SKM-1 (cell line): Measurements from ENCODE around the gene COL20A1.

Source experiments
- DNase-seq: peaks from one replicate; lab custom pipeline; 2025; ENCODE audit not compliant: unreplicated experiment; lab: John Stamatoyannopoulos, UW

Gene COL20A1

DNA sequence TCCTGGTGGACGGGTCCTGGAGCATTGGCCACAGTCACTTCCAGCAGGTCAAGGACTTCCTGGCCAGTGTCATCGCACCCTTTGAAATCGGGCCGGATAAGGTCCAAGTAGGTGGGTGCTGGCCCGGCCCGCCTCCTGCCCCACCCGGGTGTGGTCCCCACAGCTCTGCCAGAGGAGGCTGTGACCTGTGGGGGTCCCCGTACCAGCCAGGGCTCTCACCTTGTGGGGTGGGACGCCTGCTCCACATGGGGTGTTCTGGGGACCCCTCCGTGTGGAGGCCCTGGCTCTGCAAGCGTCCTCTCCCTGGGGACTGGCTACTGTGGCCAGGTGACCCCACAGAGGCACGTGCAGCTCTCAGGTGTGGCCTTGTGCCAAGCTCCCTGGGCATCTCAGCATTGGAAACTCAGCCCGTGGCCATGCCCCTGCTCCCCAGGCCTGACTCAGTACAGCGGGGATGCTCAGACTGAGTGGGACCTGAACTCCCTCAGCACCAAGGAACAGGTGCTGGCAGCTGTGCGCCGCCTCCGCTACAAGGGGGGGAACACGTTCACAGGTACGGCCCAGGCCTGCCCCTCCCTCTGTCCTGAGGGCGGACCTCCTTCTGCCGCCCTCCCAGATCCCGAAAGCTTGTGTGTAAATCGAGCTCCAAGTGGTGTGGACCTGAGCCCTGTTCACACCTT, 14.7 kb downstream of the COL20A1 start:
- no peak for DNase-seq

DNA sequence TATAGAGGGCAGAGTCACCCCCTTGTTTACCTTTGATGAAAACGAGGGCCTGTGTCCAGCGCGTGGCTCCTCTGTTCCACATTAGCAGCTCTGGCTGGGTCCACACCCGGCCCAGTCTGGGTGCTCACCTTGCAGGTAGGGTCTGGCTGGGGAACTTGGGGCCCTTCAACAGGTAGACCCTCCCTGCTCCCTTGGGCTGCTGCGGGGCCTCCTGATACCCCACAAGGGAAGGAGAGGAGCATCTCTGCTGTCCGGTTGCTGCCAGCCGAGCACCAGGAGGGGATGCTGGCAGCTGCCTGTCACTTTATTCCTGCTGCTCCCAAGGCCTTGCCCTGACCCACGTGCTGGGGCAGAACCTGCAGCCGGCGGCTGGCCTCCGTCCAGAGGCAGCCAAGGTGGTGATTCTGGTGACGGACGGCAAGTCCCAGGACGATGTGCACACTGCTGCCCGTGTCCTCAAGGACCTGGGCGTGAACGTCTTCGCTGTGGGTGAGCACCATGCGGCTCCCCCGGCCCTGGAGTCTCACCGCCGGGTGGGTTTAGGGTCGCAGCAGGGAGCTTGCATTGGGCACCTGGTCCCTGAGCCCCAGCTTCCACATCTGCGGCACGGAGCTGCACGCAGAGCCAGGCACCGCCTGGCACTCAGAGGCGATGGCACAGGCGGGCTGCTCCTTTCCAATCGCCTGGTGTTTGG, 15.4 kb downstream of the COL20A1 start:
- no peak for DNase-seq

DNA sequence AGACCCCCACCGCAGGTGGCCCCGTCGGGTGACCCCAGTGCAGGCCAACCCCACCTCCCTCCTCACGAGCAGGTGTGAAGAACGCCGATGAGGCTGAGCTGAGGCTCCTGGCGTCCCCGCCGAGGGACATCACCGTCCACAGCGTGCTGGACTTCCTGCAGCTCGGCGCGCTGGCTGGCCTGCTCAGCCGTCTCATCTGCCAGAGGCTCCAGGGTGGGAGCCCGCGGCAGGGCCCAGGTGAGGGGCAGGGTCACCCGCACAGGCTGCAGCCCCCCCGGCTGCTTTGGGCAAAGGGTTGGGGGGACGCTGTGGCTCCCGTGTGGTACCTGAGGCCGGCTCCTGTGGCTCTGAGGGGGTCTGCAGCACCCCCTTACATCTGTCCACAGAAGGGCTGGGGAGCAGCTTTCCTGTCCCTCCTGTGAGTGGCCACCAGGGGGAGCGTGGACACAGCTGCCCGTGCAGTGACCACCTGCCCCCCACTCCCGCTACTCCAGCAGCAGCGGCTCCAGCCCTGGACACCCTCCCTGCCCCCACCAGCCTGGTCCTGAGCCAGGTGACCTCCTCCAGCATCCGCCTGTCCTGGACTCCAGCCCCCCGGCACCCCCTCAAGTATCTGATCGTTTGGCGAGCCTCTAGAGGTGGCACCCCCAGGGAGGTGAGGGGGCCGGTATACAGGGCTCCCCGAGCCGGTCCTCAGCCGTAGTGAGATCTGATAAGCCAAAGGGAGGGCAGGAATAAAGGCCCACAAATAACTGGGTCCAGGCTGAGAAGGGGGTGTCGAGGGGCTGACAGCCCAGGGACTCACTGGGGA, 16.5 kb downstream of the COL20A1 start:
- DNase-seq: no peak

DNA sequence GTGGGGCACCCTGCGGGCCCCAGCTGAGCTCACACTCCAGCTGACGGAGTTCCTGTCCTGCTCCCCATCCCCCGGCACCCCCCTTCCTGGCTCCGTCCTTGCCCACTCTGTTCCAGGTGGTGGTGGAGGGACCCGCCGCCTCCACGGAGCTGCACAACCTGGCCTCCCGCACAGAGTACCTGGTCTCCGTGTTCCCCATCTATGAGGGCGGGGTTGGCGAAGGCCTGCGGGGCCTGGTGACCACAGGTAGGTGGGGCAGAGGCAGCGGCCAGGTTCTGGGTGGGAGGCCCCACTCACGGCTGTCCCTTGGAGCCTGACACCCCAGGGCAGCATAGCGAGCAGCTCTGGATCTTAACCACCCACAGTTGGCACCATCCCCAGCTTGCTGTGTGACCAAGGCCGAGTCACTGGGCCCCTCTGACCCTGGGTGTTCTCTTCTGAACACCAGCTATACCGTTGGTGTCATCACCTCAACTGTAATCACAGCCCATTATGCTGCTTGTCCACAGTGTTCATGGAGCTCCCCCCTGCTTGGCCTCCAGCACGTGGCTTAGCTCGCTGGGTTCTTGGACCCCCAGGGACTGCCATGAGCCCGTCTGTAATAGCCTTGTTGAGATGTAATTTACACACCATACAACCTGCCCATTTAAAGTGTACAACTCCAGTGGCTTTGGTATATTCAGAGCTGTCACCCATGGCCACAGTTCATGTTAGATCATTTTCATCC, 17.4 kb downstream of the COL20A1 start:
- DNase-seq: no peak

DNA sequence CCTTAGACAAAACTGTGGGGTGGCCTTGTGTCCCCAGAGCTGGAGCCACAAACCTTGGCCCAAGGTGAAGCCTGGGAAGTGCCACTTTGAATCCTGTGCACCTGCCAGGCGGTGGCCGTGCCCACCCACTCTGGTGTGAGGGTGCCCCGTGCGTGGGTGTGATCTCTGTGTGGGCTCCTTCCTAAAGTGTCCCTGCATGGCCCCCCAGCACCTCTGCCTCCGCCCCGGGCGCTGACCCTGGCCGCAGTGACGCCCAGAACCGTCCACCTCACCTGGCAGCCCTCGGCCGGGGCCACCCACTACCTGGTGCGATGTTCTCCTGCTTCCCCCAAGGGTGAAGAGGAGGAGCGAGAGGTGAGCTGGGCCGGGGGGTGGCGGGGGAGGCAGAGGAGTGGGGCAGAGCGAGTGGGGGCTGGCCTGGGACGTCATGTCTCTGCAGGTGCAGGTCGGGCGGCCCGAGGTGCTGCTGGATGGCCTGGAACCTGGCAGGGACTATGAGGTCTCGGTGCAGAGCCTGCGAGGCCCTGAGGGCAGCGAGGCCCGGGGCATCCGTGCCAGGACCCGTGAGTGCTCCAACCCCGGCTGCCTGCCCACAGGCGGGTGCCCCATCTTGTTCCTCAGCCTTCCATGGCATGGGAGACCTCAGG, 18.3 kb downstream of the COL20A1 start:
- no peak for DNase-seq

DNA sequence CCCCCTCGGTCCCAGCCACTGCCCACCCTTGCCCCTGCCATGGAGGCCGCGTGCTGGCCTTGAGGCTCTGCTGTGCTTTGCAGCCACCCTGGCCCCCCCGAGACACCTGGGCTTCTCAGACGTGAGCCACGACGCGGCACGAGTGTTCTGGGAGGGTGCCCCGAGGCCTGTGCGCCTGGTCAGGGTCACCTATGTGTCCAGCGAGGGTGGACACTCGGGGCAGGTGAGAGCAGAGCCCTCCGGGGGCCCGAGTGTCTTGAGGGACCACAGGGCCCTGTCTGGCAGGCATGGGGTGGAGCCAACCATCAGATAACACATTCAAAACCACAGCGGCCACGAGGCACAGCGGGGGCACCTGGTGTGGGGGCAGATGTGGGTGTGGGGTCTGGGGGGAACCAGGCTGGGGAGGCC, 18.9 kb downstream of the COL20A1 start:
- no peak for DNase-seq

DNA sequence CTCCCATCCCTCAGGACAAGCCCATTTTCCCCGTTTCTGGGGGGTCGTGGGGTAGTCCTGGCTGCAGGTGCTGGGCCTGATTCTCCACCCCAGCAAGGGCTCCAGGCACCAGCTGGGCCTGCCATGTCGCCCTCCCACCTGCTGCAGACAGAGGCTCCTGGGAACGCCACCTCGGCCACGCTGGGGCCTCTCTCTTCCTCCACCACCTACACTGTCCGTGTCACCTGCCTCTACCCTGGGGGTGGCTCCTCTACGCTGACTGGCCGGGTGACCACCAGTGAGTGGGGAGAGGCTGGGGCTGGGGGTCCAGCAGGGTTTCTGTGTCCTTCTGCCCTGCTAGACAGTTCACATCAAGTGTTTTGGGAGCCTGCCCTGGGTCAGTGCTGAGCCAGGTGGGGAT, 19.3 kb downstream of the COL20A1 start:
- DNase-seq: no peak

DNA sequence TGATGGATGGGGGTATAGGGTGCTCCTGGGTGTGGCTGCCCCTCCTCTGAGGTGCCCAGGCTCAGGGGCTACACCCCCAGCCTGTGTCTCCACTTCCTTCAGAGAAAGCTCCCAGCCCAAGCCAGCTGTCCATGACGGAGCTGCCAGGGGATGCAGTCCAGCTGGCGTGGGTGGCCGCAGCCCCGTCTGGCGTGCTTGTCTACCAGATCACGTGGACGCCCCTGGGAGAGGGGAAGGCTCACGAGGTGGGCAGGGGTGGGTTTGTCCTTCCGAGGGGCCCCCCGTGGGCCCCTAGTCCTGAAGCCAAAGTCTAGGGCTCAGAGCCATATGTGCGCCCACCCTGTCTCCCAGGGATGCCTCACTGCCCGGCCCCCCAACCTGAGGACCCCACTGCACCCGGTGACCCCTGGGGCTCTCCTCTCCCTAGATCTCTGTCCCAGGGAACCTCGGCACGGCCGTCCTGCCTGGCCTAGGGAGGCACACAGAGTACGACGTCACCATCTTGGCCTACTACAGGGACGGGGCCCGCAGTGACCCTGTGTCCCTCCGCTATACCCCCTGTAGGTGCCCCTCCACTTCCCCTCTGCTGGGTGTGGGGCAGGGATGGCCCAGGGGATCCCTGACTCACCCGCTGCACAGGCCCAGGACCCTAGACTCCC, 19.8 kb downstream of the COL20A1 start:
- no peak for DNase-seq

DNA sequence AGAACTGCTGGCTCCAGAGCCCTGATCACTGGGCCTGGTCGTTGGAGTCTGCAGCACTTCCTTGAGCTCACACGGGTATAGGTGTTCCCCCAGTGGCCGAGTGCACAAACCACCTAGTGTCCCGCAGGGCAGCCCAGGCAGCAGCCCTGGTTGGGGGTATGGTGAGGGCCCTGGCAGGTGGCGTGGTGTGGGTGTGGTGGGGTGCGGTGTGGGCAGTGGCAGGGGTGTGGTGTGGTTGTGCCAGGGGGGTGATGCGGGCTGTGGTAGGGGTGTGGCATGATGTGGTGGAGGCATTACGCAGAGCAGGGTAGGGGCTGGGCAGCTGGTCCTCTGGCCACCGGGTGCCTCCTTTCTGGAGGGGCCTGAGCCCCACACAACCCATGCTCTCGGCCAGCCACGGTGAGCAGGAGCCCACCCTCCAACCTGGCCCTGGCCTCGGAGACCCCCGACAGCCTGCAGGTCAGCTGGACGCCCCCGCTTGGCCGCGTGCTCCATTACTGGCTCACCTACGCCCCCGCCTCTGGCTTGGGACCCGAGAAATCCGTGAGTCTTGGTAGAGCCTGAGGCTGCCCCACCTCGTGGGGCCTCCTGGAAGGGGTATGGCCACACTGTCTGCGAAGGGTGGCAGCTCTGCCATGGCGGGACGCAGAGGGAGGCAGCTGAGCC, 20.5 kb downstream of the COL20A1 start:
- DNase-seq: no peak

DNA sequence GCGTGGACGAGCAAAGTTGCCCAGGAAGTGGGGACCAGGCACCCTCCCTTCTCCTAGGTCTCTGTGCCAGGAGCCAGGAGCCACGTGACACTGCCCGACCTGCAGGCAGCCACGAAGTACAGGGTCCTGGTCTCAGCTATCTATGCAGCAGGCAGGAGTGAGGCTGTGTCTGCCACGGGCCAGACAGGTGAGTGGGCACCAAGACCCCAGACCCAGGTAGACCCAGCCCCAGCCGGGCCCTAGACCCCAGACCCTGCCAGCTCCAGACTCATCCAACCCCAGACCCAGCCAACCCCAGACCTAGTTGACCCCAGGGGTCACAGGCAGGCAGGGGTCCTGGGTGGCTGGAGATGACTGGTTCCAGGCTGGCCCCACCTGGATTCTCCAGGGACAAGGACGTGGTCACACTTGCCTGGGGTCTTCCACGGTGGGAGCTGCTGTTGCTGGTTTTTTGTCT, 21.1 kb downstream of the COL20A1 start:
- DNase-seq: no peak

DNA sequence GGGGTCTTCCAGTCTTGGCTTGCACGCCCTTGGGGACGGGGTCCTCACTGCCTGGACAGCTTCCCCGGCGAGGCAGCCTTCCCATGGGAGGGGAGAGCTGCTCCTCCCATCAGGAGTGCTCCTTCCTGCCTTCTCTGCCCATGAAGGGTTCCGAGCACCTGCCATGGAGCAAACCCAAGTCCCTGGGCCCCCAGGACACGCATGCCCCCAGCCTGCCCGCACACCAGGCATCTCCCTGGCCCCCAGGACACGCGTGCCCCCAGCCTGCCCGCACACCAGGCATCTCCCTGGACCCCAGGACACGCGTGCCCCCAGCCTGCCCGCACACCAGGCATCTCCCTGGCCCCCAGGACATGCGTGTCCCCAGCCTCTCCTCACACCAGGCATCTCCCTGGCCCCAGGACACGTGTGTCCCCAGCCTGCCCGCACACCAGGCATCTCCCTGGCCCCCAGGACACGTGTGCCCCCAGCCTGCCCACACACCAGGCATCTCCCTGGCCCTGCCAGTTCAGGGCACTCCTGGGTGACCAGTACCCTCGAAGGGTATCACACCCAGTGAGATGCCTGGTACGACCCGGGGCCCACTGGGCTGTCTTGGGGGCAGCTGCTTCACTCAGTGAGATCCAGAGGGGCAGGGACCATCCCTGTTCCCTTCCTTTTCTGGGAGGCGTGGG, 21.7 kb downstream of the COL20A1 start:
- no peak for DNase-seq

DNA sequence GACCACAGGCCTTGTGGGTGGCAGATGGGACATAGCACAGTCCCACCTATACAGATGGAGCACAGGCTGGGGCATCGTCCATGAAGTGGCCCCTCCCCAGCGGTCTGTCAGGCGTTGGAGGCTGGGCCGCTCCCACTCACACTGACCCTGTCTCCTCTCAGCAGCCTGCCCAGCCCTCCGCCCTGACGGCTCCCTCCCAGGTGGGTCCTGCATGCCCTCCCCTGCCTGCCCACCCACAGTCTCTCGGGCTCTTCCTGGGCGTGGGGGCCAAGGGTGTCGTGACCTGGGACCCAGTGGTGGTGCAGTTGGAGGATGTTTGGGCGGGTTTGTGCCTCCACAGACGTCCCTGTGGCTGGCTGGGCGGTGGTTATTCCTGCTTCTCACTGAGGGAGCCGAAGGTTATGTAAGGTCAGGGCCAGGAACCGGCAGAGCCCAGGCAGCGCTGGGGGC, 22.3 kb downstream of the COL20A1 start:
- DNase-seq: no peak

DNA sequence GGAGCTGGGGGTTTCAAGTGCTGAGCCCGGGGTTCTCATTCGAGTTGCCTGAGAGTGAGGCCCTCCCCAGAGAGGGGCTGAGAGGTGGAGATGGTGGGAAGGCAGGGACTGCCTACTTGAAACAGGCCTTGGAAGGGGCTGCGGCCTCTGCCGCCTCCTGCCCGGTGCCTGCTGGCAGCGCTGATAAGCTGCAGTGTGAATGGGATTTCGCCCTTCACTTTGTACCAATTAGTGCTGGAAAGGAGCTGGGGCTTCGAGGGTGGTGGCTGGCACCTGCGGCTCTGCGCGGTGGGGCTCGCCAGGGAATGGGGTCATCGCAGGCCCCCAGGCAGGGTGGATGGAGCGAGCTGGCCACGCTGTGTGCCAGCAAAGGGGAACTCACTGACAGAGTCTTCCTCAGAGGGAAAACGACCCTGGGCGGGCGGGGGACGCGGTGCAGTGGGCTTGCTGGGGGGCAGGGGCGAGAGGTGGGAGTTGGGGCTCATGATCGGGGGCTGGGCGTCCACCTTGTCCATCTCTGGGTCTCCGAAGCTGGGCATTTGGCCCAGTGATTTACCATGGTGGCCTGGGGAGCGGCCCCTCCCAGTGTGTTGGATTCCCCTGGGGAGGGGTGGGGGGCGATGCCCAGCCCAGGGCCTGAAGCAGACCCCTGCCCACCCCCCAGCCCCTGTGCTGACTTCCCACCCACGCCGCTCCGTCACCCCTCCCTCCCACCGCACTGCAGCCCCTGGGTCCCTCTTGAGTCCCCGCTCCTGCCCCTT, 22.9 kb downstream of the COL20A1 start:
- no peak for DNase-seq

DNA sequence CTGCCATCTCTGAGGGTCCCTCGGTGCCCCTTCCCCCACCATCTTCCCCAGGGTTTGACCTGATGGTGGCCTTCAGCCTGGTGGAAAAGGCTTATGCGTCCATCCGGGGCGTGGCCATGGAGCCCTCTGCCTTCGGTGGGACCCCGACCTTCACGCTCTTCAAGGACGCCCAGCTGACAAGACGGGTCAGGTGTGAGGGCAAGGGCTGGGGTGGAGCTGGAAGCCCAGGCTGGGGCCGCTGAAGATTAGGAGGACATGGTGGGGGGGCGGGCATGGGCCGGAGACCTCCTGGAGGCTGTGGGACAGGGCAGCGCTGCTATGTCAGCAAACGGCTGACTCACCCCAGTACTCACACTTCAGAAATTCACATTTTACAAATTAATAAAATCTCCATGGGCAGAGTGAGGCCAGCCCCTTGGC, 23.5 kb downstream of the COL20A1 start:
- DNase-seq: no peak

DNA sequence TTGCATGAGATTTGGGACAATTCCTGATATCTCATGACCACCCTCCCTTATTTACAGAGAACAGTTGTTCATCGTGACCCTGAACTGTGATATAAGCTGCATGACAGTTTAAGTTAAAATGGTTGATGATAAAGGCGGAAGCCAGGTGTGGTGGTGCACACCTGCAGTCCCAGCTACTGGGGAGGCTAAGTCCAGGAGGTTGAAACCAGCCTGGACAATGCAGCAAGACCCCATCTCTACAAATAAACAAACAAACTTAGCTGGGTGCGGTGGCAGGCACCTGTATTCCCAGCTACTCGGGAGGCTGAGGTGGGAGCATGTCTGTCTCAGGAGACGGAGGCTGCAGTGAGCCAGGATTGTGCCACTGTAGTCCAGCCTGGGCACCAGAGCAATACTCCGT, 24.1 kb downstream of the COL20A1 start:
- DNase-seq: no peak

DNA sequence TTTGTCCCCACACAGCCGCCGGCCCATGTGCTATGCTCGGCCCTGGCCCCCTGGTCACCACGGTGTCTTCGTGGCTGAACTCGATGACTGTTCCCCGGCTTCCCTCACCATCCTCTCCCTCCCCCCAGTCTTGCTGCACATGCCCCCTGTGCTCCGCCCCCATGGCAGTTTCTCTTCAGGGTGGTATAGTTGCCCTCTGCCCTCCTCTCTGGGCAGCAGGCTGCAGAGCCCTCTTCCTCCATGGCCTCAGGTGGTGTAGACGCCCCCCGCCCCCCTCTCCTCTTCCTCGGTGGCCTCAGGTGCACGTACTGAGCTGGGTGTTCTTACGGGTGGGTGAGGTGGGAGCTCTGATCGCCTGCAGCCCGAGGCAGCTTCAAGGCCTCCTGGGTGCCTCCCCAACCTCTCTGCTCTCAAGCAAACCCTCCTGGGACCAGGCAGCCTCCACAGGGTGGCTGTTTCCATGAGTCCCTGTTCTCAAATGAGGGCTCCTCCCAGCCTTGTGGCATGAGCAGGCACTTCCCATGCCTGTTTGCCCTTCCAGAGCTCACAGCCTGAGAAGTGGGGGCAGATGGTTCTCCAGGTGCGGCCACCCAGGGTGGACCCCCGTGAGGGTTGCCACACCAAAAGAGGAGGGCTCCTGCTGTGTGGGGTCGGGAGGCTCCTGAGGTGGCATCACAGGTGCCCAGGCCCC, 24.8 kb downstream of the COL20A1 start:
- no peak for DNase-seq

DNA sequence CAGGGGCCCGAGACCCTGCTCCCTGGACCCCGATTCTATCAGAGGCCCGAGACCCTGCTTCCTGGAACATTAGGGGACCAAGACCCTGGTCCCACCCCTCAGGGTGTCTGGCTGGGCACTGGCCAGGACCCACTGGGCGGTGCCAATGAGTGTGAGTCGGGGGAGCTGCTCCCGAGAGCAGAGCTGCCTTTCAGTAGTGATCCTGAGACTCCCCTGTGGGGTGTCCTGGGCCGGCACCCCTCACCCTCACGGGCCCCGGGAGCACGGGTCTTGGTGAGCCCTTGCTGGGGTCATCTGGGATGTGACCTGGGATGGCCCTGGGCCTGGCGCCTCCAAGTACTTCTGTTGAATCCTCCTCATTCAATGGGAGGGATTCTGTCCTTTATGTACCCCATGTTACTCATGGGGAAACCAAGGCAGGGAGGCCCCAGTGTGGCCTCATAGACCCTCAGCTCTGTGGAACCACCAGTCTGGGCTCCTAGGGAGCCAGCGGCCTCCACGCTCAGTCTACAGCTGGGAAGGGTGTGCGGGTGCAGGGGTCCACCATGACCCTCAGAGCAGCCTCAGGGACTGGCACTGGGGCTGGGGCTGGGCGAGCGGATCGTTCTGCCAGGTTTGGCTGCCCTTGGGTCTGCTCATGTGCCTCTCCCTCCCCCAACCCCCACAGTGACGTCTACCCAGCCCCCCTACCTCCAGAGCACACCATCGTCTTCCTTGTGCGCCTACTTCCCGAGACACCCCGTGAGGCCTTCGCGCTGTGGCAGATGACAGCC, 25.6 kb downstream of the COL20A1 start:
- no peak for DNase-seq
